ENCODE measurements around the gene SMIM26. TPM values are rescaled to one million over a fixed set of nuclear protein-coding genes. Genes with fewer than 3 reads are reported as not detected.

The SMIM26 gene
- total RNA-seq, 2 donors from 2014 or later = 41.2 to 58.4 TPM

GRCh38 chr20:18533978-18534644 is 33.1 kb upstream of the SMIM26 start:
- H3K27me3 ChIP-seq = no peaks in the 10 kb centered on the region
- H3K27ac ChIP-seq = no peak overlapping the region
- no peak overlapping the region for H3K4me3 ChIP-seq
- no peaks in the 10 kb centered on the region for H3K4me1 ChIP-seq
- TF ChIP-seq POLR2A (IDR thresholded peaks at IDR 0.05) = no peak
- DNase-seq (no peak), ATAC-seq (no peak)
- 59 to 68% methylated on average over 6 of the region's 6 CpGs for WGBS, 2 donors
- intact Hi-C loops (cut with DNase I) = no loop called here
- H3K9me3 ChIP-seq = no peaks in the 10 kb centered on the region
- peaks cover 11 to 40% of the 10 kb centered on the region in 2 donors for H3K36me3 ChIP-seq (replicated peaks in 1 of 2; ENCODE audit: insufficient read depth in 1 of 2, low read depth in 2 of 2)

- Histone ChIP-seq H3K4me3 (no peak overlapping the region), H3K9me3 (no peaks in the 10 kb centered on the region), H3K27me3 (no peaks in the 10 kb centered on the region), H3K27ac (no peak overlapping the region), H3K4me1 (no peaks in the 10 kb centered on the region), H3K36me3 (replicated peaks in 1 of 2; ENCODE audit: insufficient read depth in 1 of 2, low read depth in 2 of 2) (peaks cover 4 to 26% of the 10 kb centered on the region in 2 donors)
- intact Hi-C loops (cut with DNase I) = no loop called here
- 96 to 100% methylated on average over 2 of the region's 2 CpGs for WGBS, 2 donors
- TF ChIP-seq POLR2A (IDR thresholded peaks at IDR 0.05) = no peak
- DNase-seq (no peak), ATAC-seq (no peak)
Observed at GRCh38 chr20:18537651-18538050, 29.6 kb upstream of the SMIM26 start.

- Histone ChIP-seq H3K4me3 (no peak overlapping the region), H3K4me1 (peaks cover 21% of the 10 kb centered on the region), H3K36me3 (replicated peaks in 1 of 2; ENCODE audit: insufficient read depth in 1 of 2, low read depth in 2 of 2) (peaks cover 0 to 11% of the 10 kb centered on the region in 2 donors), H3K9me3 (no peaks in the 10 kb centered on the region), H3K27me3 (no peaks in the 10 kb centered on the region), H3K27ac (no peak overlapping the region)
- 46 to 49% methylated on average over 5 of the region's 5 CpGs for WGBS, 2 donors
- no peak for ATAC-seq
- DNase-seq = no peak
- intact Hi-C loops (cut with DNase I) = no loop called here
- no peak for TF ChIP-seq CTCF (IDR thresholded peaks at IDR 0.05)
Observed at GRCh38 chr20:18541741-18542140, 25.5 kb upstream of the SMIM26 start.

- Histone ChIP-seq H3K27ac (peak overlapping the region; percentile 44 to 79 (median 62)), H3K27me3 (no peaks in the 10 kb centered on the region), H3K9me3 (no peaks in the 10 kb centered on the region), H3K36me3 (replicated peaks in 1 of 2; ENCODE audit: insufficient read depth in 1 of 2, low read depth in 2 of 2) (peaks cover 0 to 18% of the 10 kb centered on the region in 2 donors), H3K4me1 (peaks cover 21% of the 10 kb centered on the region), H3K4me3 (no peak overlapping the region)
- intact Hi-C loops (cut with DNase I) = no loop called here
- 81 to 92% methylated on average over 4 of the region's 4 CpGs for WGBS, 2 donors
- TF ChIP-seq POLR2A (IDR thresholded peaks at IDR 0.05) = no peak
- no peak for TF ChIP-seq CTCF (IDR thresholded peaks at IDR 0.05)
- ATAC-seq (no peak), DNase-seq (no peak)
Observed at GRCh38 chr20:18543216-18543615, 24.0 kb upstream of the SMIM26 start.

- WGBS, 2 donors = 18 to 28% methylated on average over 6 to 7 of the region's 7 CpGs
- no peaks in the 10 kb centered on the region for H3K9me3 ChIP-seq
- intact Hi-C loops (cut with DNase I) = no loop called here
- H3K27me3 ChIP-seq = no peaks in the 10 kb centered on the region
- DNase-seq (peak; percentile 96 to 99 (median 98)), ATAC-seq (peak; percentile 99)
- peak overlapping the region; percentile 44 to 79 (median 62) for H3K27ac ChIP-seq
- peaks cover 0 to 24% of the 10 kb centered on the region in 2 donors for H3K36me3 ChIP-seq (replicated peaks in 1 of 2; ENCODE audit: insufficient read depth in 1 of 2, low read depth in 2 of 2)
- H3K4me3 ChIP-seq = no peak overlapping the region
- H3K4me1 ChIP-seq = peaks cover 21% of the 10 kb centered on the region
- no peak for TF ChIP-seq CTCF (IDR thresholded peaks at IDR 0.05)
- TF ChIP-seq POLR2A (IDR thresholded peaks at IDR 0.05) = no peak
Observed at GRCh38 chr20:18543932-18544331, 23.3 kb upstream of the SMIM26 start.

- WGBS, 2 donors = 95 to 97% methylated on average over 1 of the region's 1 CpG
- DNase-seq (no peak), ATAC-seq (no peak)
- no peak overlapping the region for H3K27ac ChIP-seq
- TF ChIP-seq CTCF (IDR thresholded peaks at IDR 0.05) = no peak
- no peak for TF ChIP-seq POLR2A (IDR thresholded peaks at IDR 0.05)
- peaks cover 21% of the 10 kb centered on the region for H3K4me1 ChIP-seq
- H3K36me3 ChIP-seq (replicated peaks in 1 of 2; ENCODE audit: insufficient read depth in 1 of 2, low read depth in 2 of 2) = peaks cover 1 to 34% of the 10 kb centered on the region in 2 donors
- no peaks in the 10 kb centered on the region for H3K9me3 ChIP-seq
- intact Hi-C loops (cut with DNase I) = no loop called here
- H3K4me3 ChIP-seq = no peak overlapping the region
- H3K27me3 ChIP-seq = no peaks in the 10 kb centered on the region
Observed at GRCh38 chr20:18545566-18545965, 21.7 kb upstream of the SMIM26 start.
